Ishikawa (cell line): ENCODE data around the gene KAT8.
A peak's percentile ranks its signal among the peaks of the same experiment; 100 is the strongest.

ENCODE experiments used
- CEBPB ChIP-seq: IDR thresholded peaks from 2 replicates; pipeline ENCODE4 v1.6.1; 2012
- CREB1 ChIP-seq: IDR thresholded peaks from 2 replicates; pipeline ENCODE4 v1.6.1; 2012; ENCODE audit warnings: low read depth
- EGR1 ChIP-seq: IDR thresholded peaks from 2 replicates; pipeline ENCODE4 v1.6.1; 2012
- EP300 ChIP-seq: IDR thresholded peaks from 2 replicates; pipeline ENCODE4 v1.6.1; 2012; ENCODE audit warnings: borderline replicate concordance
- FOXM1 ChIP-seq: IDR thresholded peaks from 2 replicates; pipeline ENCODE4 v1.6.1; 2012; ENCODE audit warnings: low read depth, borderline replicate concordance
- MAX ChIP-seq: IDR thresholded peaks from 2 replicates; pipeline ENCODE4 v1.6.1; 2012
- NFIC ChIP-seq: IDR thresholded peaks from 2 replicates; pipeline ENCODE4 v1.6.1; 2012
- RAD21 ChIP-seq: IDR thresholded peaks from 2 replicates; pipeline ENCODE4 v1.6.1; 2012; ENCODE audit warnings: low read depth
- REST ChIP-seq: IDR thresholded peaks from 2 replicates; pipeline ENCODE4 v1.6.1; 2012; ENCODE audit warnings: low read depth, mild to moderate bottlenecking
- TAF1 ChIP-seq: IDR thresholded peaks from 2 replicates; pipeline ENCODE4 v1.6.1; 2012; ENCODE audit warnings: low read depth, mild to moderate bottlenecking
- TCF12 ChIP-seq: IDR thresholded peaks from 2 replicates; pipeline ENCODE4 v1.6.1; 2012; ENCODE audit warnings: low read depth
- TEAD4 ChIP-seq: IDR thresholded peaks from 2 replicates; pipeline ENCODE4 v1.6.1; 2012
- USF1 ChIP-seq: IDR thresholded peaks from 2 replicates; pipeline ENCODE4 v1.6.1; 2012
- YY1 ChIP-seq: IDR thresholded peaks from 2 replicates; pipeline ENCODE4 v1.6.1; 2012; ENCODE audit warnings: low read depth
- ZBTB7A ChIP-seq: IDR thresholded peaks from 2 replicates; pipeline ENCODE4 v1.6.1; 2012; ENCODE audit warnings: low read depth

Gene KAT8

GRCh38 chr16:31179219-31179746 is 61.8 kb downstream of the KAT8 start:
- TF ChIP-seq ZBTB7A (no peak), TCF12 (no peak), EP300 (no peak), YY1 (no peak), CEBPB (no peak), TEAD4 (no peak), USF1 (no peak), CREB1 (no peak), MAX (no peak), FOXM1 (no peak), NFIC (no peak), TAF1 (no peak)

GRCh38 chr16:31179747-31180459 is 62.4 kb downstream of the KAT8 start, which contains the start of gene FUS:
FUS (plus strand) TSS chr16:31180139; CDS start chr16:31180215, 76 bp downstream.
- TF ChIP-seq TAF1 = peak; percentile 100
- peak; percentile 85 for TF ChIP-seq YY1
- TF ChIP-seq ZBTB7A = no peak
- TF ChIP-seq EP300 = peak; percentile 70; the same call in 1 of the 2 replicates
- TF ChIP-seq CREB1 = peak; percentile 52
- no peak; the same call in 1 of the 2 replicates for TF ChIP-seq FOXM1
- TF ChIP-seq TCF12 = peak; percentile 63
- TF ChIP-seq EGR1 = peak; percentile 100
- TF ChIP-seq REST = no peak
- TF ChIP-seq NFIC = 0 out of 2 replicates have a peak, but pooled peaks have one; percentile 37
- TF ChIP-seq TEAD4 = 0 out of 2 replicates have a peak, but pooled peaks have one; percentile 2
- no peak for TF ChIP-seq USF1
- TF ChIP-seq RAD21 = no peak
- no peak; the same call in 1 of the 2 replicates for TF ChIP-seq CEBPB
- TF ChIP-seq MAX = peak; percentile 81
